Measurements from ENCODE around the gene RPAP2. TPM values are rescaled to one million over a fixed set of nuclear protein-coding genes. Genes with fewer than 3 reads are reported as not detected.

RPAP2 gene
- total RNA-seq: 1 to 10 TPM; 3.8 to 9.2 (median 8.6) TPM

DNA sequence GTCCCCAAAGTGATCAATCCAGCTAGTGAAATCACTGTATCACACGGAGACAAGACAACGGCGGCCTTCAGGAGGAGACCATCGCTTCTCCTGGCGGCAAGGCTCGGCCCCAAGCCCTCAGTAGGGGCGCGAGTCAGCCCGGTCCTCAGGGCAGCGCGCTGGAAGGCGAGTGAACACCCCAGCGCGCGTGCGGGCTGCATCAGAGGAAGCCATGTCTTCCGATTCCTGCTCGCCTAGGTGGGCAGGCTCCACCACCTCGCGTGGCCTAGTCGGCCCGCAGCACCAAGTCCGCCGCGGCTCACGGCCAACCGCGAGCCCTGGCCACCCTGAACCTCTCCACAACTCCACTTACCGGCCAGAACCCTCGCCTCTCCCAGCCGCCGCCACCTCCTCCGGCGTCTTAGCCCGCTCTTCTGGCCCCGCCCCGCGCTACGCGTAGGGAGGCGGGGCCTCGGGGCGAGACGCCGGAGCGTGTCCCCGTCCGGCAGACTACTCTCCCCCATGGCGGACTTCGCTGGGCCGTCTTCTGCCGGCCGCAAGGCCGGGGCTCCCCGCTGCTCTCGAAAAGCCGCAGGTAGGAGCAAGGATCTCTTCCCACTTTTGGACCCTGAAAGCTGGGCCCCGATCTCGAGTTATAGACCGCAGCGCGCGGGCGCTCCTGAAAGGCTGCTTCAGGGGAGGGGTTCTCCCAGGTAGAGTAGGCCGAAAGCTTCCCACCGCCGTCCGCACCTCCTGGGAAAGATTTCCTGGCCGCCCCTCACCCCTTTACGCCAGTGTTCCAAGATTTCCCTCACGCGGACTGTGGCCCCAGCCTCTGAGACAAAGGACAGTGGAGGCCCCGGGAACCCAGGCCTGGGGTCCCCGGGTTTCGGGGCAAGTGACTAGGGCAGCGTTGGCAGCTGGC lies at the start of gene RPAP2, which contains the start of gene GLMN:
Gene RPAP2 (plus strand): TSS at position 487 of the 904 bp plus-strand sequence. CDS start 15 bp downstream, at position 502.
Gene GLMN (minus strand): TSS at position 415 of the 904 bp plus-strand sequence. CDS start 988 bp downstream, outside the sequence.
- TF ChIP-seq CTCF (IDR thresholded peaks at IDR 0.05; ENCODE audit: low read depth): no peak

DNA sequence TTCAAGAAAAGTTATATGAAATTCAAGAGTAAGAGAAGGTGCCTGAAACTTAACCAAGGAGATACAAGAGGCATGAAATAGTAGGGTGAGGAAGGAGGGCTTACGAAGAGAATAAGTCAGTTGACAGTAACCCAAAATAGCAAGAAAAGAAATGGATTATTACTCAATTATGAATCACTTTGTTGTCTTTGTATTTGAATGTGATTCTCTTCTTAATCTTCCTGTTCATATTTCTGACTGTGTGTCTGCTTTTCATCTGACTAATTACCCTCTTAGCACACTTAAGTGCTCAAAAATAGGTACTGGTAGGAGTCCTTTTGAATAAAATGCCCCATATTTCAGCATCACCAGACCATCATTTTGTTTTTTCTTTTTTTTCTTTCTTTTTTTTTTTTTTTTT lies 39.5 kb upstream of the RPAP2 start:
- no peak for TF ChIP-seq CTCF (IDR thresholded peaks at IDR 0.05; ENCODE audit: low read depth)

DNA sequence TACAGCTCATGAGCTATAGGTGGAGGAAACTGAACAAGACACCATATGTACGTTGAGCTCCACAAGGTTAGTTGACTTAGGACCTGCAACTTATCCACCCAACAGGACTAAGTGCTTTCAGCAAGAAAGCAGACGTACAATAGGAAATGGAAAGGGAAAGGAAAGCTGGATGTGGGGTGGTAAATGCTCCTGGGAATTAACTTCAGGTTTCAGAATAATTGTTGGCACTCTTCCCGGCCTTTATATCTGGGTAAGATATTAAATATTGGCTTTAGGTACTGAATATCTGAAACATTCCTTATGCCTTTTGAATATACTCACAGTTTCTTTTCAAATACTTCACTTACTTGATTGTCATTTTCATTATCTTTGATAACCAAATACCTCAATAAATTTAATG lies 36.3 kb upstream of the RPAP2 start:
- TF ChIP-seq CTCF (IDR thresholded peaks at IDR 0.05; ENCODE audit: low read depth): no peak

DNA sequence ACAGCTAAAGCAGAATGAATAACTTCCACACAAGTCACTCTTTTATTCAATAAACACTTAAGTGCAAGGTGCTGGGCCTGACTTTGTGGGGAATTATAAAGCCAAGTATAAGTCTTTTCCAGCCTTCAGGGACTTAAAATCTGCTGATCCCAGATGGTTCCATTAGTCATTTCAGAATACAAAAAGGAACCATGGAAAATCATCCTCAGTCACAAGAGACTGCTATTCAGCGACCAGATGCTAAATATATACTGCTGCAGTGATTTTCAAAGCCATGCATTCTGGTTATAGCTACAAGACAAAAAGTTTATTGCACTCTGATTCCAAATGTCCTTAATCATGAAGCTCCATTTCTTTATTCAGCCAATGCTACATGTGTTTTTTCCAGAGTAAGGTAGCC lies 25.8 kb upstream of the RPAP2 start:
- TF ChIP-seq CTCF (IDR thresholded peaks at IDR 0.05; ENCODE audit: low read depth): no peak

DNA sequence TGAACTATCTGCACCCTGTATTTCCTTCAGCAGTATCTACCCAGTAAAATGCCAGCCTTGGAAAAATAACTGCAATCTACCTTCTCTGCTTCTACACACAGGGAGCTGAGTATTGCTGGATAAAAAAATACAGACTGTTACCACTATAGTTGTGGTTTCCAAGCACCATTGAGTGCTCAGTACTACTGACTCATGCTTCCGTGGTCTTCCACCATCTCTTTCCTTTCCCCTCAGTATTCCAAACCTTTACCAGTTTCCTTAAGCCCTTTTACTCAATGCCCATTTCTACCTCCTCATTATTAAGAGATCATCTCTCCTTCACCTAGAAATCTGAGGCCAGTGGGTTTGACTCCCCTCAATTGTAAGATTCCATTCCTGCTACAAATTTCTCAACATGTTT lies 23.9 kb upstream of the RPAP2 start:
- no peak for TF ChIP-seq CTCF (IDR thresholded peaks at IDR 0.05; ENCODE audit: low read depth)

DNA sequence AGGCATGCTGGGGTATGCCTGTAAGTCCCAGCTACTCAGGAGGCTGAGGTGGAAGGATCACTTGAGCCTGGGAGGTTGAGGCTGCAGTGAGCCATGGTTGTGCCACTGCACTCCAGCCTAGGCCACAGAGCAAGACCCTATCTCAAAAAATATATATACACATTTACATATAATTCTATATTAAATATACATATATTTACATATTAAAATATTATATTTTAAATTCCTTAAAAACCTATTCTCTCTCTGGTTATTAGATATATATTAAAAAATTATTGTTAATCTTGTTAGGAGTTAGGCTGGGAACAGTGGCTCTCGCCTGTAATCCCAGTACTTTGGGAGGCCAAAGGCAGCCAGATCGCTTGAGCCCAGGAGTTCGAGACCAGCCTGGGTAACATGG lies 22.8 kb upstream of the RPAP2 start:
- TF ChIP-seq CTCF (IDR thresholded peaks at IDR 0.05; ENCODE audit: low read depth): no peak

DNA sequence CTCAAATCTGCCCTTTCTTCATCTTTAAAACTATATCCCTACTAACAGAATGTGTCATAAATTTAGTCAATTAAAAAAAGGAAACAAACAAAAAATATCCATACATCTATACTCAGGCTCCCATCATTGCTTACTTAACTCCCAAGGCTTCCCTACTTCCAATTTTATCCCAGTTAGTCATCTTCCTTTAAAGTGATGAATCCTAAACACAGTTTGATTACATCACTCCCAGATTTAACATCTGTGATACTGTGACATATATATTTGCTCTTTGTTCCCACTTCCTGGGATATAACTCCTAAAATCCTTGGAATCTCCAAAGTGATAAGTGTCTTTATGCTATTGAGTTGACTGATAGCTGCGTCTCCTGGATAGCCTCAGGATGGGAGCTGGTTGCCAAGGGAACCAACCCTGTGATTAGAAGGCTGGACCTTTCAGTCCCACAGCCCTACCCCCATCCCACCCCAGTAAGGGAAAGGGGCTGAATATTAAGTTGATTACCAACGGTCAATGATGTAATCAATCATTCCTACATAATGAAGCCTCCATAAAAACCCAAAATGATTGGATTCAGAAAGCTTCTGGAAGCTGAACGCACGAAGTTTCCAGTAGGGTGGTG lies 21.6 kb upstream of the RPAP2 start:
- TF ChIP-seq CTCF (IDR thresholded peaks at IDR 0.05; ENCODE audit: low read depth): no peak
